ENCODE results near the gene IDH3A. TPM values are rescaled to one million over a fixed set of nuclear protein-coding genes. Genes with fewer than 3 reads are reported as not detected.

Gene IDH3A
- total RNA-seq, 1 experiment from 2014 or later = 115 TPM

DNA sequence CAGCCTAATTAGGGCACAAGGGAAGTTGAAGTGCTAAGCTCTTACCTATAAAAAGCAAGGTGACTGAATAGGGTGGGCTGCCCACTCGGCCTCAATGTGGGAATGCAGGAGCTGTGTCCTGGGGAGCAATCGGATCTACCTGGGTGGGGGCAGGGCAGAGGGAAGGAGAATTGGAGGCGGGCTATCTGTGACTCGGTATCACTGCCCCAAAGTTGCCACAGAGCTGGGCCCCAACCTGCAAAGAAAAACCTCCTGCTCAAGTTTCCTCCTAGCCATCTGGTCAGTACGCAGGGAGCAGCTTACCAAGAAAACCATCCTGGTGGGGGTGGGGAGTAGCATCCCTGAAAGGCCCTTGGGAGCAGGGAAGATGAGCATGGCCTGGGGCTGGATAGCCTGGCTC is 28.6 kb upstream of the IDH3A start:
- H3K9me3 ChIP-seq (ENCODE audit: control insufficient read depth in 1 of 2, insufficient read depth in 1 of 2, low read depth in 1 of 2, low read length in 2 of 2) = no peaks in the 10 kb centered on the region
- H4K20me1 ChIP-seq (ENCODE audit: insufficient read depth) = no peaks in the 10 kb centered on the region
- TF ChIP-seq RAD21 (IDR thresholded peaks at IDR 0.05; ENCODE audit: low read depth) (no peak), POLR2A (IDR thresholded peaks at IDR 0.05; ENCODE audit: borderline replicate concordance, extremely low read depth, insufficient read depth, insufficient read length) (no peak), ZFX (IDR thresholded peaks at IDR 0.05) (no peak), EGR1 (IDR thresholded peaks at IDR 0.05; ENCODE audit: low read depth) (no peak), YY1 (IDR thresholded peaks at IDR 0.05; ENCODE audit: extremely low read depth, insufficient replicate concordance, low read depth, low read length) (no peak), SRF (IDR thresholded peaks at IDR 0.05; ENCODE audit: low read depth) (no peak), TCF7L2 (IDR thresholded peaks at IDR 0.05; ENCODE audit: borderline replicate concordance, extremely low read depth, insufficient read depth, insufficient read length) (no peak), JUND (IDR thresholded peaks at IDR 0.05) (no peak), POLR2AphosphoS5 (IDR thresholded peaks at IDR 0.05; ENCODE audit: low read depth, low read length) (no peak), CEBPB (IDR thresholded peaks at IDR 0.05; ENCODE audit: low read depth) (no peak), ZNF274 (IDR thresholded peaks at IDR 0.05; ENCODE audit: low read depth, low read length) (no peak), EZH2 (IDR thresholded peaks at IDR 0.05) (no peak)
- TF ChIP-seq, protein P1, sequence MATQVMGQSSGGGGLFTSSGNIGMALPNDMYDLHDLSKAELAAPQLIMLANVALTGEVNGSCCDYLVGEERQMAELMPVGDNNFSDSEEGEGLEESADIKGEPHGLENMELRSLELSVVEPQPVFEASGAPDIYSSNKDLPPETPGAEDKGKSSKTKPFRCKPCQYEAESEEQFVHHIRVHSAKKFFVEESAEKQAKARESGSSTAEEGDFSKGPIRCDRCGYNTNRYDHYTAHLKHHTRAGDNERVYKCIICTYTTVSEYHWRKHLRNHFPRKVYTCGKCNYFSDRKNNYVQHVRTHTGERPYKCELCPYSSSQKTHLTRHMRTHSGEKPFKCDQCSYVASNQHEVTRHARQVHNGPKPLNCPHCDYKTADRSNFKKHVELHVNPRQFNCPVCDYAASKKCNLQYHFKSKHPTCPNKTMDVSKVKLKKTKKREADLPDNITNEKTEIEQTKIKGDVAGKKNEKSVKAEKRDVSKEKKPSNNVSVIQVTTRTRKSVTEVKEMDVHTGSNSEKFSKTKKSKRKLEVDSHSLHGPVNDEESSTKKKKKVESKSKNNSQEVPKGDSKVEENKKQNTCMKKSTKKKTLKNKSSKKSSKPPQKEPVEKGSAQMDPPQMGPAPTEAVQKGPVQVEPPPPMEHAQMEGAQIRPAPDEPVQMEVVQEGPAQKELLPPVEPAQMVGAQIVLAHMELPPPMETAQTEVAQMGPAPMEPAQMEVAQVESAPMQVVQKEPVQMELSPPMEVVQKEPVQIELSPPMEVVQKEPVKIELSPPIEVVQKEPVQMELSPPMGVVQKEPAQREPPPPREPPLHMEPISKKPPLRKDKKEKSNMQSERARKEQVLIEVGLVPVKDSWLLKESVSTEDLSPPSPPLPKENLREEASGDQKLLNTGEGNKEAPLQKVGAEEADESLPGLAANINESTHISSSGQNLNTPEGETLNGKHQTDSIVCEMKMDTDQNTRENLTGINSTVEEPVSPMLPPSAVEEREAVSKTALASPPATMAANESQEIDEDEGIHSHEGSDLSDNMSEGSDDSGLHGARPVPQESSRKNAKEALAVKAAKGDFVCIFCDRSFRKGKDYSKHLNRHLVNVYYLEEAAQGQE (IDR thresholded peaks at IDR 0.05; ENCODE audit: low read depth) = no peak
- TF ChIP-seq, protein P2, sequence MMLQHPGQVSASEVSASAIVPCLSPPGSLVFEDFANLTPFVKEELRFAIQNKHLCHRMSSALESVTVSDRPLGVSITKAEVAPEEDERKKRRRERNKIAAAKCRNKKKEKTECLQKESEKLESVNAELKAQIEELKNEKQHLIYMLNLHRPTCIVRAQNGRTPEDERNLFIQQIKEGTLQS (IDR thresholded peaks at IDR 0.05) = no peak
- TF ChIP-seq, protein P3, sequence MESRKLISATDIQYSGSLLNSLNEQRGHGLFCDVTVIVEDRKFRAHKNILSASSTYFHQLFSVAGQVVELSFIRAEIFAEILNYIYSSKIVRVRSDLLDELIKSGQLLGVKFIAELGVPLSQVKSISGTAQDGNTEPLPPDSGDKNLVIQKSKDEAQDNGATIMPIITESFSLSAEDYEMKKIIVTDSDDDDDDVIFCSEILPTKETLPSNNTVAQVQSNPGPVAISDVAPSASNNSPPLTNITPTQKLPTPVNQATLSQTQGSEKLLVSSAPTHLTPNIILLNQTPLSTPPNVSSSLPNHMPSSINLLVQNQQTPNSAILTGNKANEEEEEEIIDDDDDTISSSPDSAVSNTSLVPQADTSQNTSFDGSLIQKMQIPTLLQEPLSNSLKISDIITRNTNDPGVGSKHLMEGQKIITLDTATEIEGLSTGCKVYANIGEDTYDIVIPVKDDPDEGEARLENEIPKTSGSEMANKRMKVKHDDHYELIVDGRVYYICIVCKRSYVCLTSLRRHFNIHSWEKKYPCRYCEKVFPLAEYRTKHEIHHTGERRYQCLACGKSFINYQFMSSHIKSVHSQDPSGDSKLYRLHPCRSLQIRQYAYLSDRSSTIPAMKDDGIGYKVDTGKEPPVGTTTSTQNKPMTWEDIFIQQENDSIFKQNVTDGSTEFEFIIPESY (IDR thresholded peaks at IDR 0.05; ENCODE audit: extremely low read depth, insufficient replicate concordance, low read length) = no peak
- H2AFZ ChIP-seq (ENCODE audit: low read depth, low read length, poor library complexity, severe bottlenecking) = no peak overlapping the region
- intact Hi-C loops (cut with micrococcal nuclease) = no loop called here
- DNase-seq (ENCODE audit: low read depth, low spot score) = no peak
- CTCF ChIA-PET = no interaction called here
- no peaks in the 10 kb centered on the region for H3K9me2 ChIP-seq (ENCODE audit: insufficient read depth)
- no peaks in the 10 kb centered on the region for H3K27me3 ChIP-seq (ENCODE audit: insufficient read depth, low read length)
- POLR2A ChIA-PET = no interaction called here
- no TSS peak for BruUV-seq (replicated peaks)
- H3K36me3 ChIP-seq (ENCODE audit: control insufficient read depth in 1 of 2, insufficient read depth in 2 of 2, low read length in 2 of 2) = no peaks in the 10 kb centered on the region
- H3K9ac ChIP-seq (ENCODE audit: low read length) = no peak overlapping the region
- H3K27ac ChIP-seq (ENCODE audit: low read depth, low read length) = no peak overlapping the region
- H3K4me1 ChIP-seq (ENCODE audit: control insufficient read depth in 1 of 2, insufficient read depth in 2 of 2, low read length in 2 of 2) = no peaks in the 10 kb centered on the region
- no peak overlapping the region for H3K4me3 ChIP-seq (replicated peaks in 1 of 2; ENCODE audit: low read depth in 1 of 2, low read length in 2 of 2)
- ATAC-seq = no peak
- no peak overlapping the region for H3K4me2 ChIP-seq (ENCODE audit: low read length)
- no peaks in the 10 kb centered on the region for H3K79me2 ChIP-seq (ENCODE audit: insufficient read depth, low read length)
- RAD21 ChIA-PET (ENCODE audit: low non-redundant PET in 1 of 2, low total read pairs in 2 of 2, uncharacterized antibody in 2 of 2, unreplicated experiment in 2 of 2) = no interaction called here
